Panc1 (cell line): ENCODE results near the gene ZMYND15. TPM values are rescaled to one million over a fixed set of nuclear protein-coding genes. Genes with fewer than 3 reads are reported as not detected.
A peak's percentile ranks its signal among the peaks of the same experiment; 100 is the strongest.

Source experiments
- ATAC-seq: fragments of 200-7000 bp; cut with Tn5 transposase; 2 replicates; pipeline ENCODE4 v1.9.1; 2020; ENCODE audit warnings: mild to moderate bottlenecking, moderate library complexity
- BruUV-seq: library from RNA; stranded (reverse); fragments of 400-500 nt; replicated peaks from 2 replicates; lab custom pipeline; 2021; lab: Mats Ljungman, UMichigan
- CTCF ChIA-PET: fragments of 300-600 bp; sonication (Branson Sonifier 250); formaldehyde crosslinking; loops from one replicate; lab custom pipeline; 2022; ENCODE audit warnings: antibody characterized with exemption; lab: Charles Lee
- POLR2A ChIA-PET: fragments of 300-600 bp; sonication (Branson Sonifier 250); formaldehyde crosslinking; loops from one replicate; lab custom pipeline; 2022; ENCODE audit warnings: antibody characterized with exemption; lab: Charles Lee
- DNase-seq: peaks from one replicate; pipeline ENCODE4 v3.0.0-alpha.2; 2010; ENCODE audit warnings: low read depth, low spot score
- H3K27ac ChIP-seq: 2 replicates; pipeline ENCODE4 v1.5.1; 2011; ENCODE audit warnings: mild to moderate bottlenecking, low read length, inconsistent platforms
- H3K27me3 ChIP-seq: fragments of 200-500 bp; sonication (Bioruptor generic); 2 replicates; pipeline ENCODE4 v1.6.0; 2014; ENCODE audit warnings: low read length, inconsistent platforms; ENCODE audit not compliant: control insufficient read depth, insufficient read depth
- H3K36me3 ChIP-seq: fragments of 200-500 bp; sonication (Bioruptor generic); 2 replicates; pipeline ENCODE4 v1.5.1; 2014; ENCODE audit warnings: inconsistent platforms, mild to moderate bottlenecking, low read length, moderate library complexity; ENCODE audit not compliant: control insufficient read depth, insufficient read depth
- H3K4me1 ChIP-seq: 2 replicates; pipeline ENCODE4 v1.5.1; 2011; ENCODE audit warnings: inconsistent platforms, mild to moderate bottlenecking, low read length, moderate library complexity; ENCODE audit not compliant: control insufficient read depth, insufficient read depth
- H3K4me3 ChIP-seq, 2 experiments: 2 replicates each; pipeline ENCODE4 v1.5.1; 2011 to 2012; ENCODE audit warnings: low read depth in 2 of 2, low read length in 2 of 2, mild to moderate bottlenecking in 2 of 2, inconsistent platforms in 1 of 2, moderate library complexity in 1 of 2
- H3K9me3 ChIP-seq: fragments of 200-500 bp; sonication (Bioruptor generic); 2 replicates; pipeline ENCODE4 v1.5.1; 2014; ENCODE audit warnings: low read depth, mild to moderate bottlenecking, inconsistent platforms, low read length, moderate library complexity; ENCODE audit not compliant: control insufficient read depth, insufficient read depth
- CTCF ChIP-seq: fragments of 450-650 bp; IDR thresholded peaks from 2 replicates; pipeline ENCODE4 v1.5.1; 2017; ENCODE audit warnings: mild to moderate bottlenecking
- POLR2AphosphoS5 ChIP-seq: IDR thresholded peaks from 2 replicates; pipeline ENCODE4 v1.6.1; 2012; ENCODE audit warnings: mild to moderate bottlenecking, low read depth, low read length, moderate library complexity
- REST ChIP-seq, 2 experiments: IDR thresholded peaks; 2 replicates each; pipeline ENCODE4 v1.6.1; 2011 to 2012; ENCODE audit warnings: low read depth in 2 of 2, control low read depth in 1 of 2, low read length in 1 of 2, mild to moderate bottlenecking in 1 of 2, moderate library complexity in 1 of 2; ENCODE audit not compliant: insufficient read depth in 1 of 2
- SIN3A ChIP-seq: IDR thresholded peaks from 2 replicates; pipeline ENCODE4 v1.6.1; 2012; ENCODE audit warnings: low read depth, mild to moderate bottlenecking, low read length, moderate library complexity, borderline replicate concordance; ENCODE audit not compliant: insufficient read depth
- TCF7L2 ChIP-seq: IDR thresholded peaks from 2 replicates; pipeline ENCODE4 v1.6.1; 2011; ENCODE audit warnings: mild to moderate bottlenecking, low read depth, low read length, inconsistent platforms
- in situ Hi-C: cut with HindIII; loops from 2 replicates; pipeline ENCODE4 v1.10.0; 2016; ENCODE audit warnings: low sequenced_read_pairs, low pct_unique_long_range_greater_than_20kb
- intact Hi-C: fragments of 100-400 bp; cut with micrococcal nuclease; formaldehyde crosslinking; loops from one replicate; pipeline ENCODE4 v1.10.0; 2022; ENCODE audit not compliant: unreplicated experiment
- total RNA-seq: library from RNA; stranded (reverse); gene quantifications from one replicate; pipeline ENCODE4 v1.2.1, GENCODE V29; 2021; ENCODE audit not compliant: unreplicated experiment

ZMYND15 gene
- total RNA-seq, 1 experiment from 2014 or later, result 0.28 TPM

GRCh38 chr17:4789701-4789950 lies 50.0 kb downstream of the ZMYND15 start:
- ChIA-PET CTCF (no interaction called here), POLR2A (interaction anchor here (0.6 kb wide), 1 partner anchor 331 kb away, joined by 3 read pairs; no protein-coding TSS in a partner anchor)
- no peaks in the 10 kb centered on the region for H3K27me3 ChIP-seq
- in situ Hi-C loops (no loop called here), intact Hi-C loops (loop anchor here (5.0 kb wide), 1 partner anchor 93 kb away; no protein-coding TSS in a partner anchor)
- ATAC-seq (no peak), DNase-seq (no peak)
- TF ChIP-seq POLR2AphosphoS5, result no peak
- peak overlapping the region; percentile 61 for H3K27ac ChIP-seq
- no peaks in the 10 kb centered on the region; the same call in 1 of the 2 replicates for H3K36me3 ChIP-seq
- BruUV-seq, result no TSS peak
- H3K4me1 ChIP-seq, result peaks cover 6% of the 10 kb centered on the region
- H3K9me3 ChIP-seq, result no peaks in the 10 kb centered on the region
- peak overlapping the region; percentile 59 to 67 for H3K4me3 ChIP-seq

GRCh38 chr17:4789951-4790704 lies 50.5 kb downstream of the ZMYND15 start:
- Histone ChIP-seq H3K9me3 (no peaks in the 10 kb centered on the region), H3K4me1 (peaks cover 6% of the 10 kb centered on the region), H3K27ac (peak overlapping the region; percentile 23), H3K27me3 (no peaks in the 10 kb centered on the region), H3K4me3 (peak overlapping the region; percentile 59 to 67), H3K36me3 (no peaks in the 10 kb centered on the region; the same call in 1 of the 2 replicates)
- in situ Hi-C loops, result no loop called here
- ChIA-PET CTCF (interaction anchor here (0.6 to 1.5 kb wide), 3 partner anchors 9 to 80 kb away, joined by 3 to 17 read pairs (median 4); partner anchors contain the start of gene ARRB2), POLR2A (interaction anchor here (0.5 to 0.7 kb wide), 6 partner anchors 27 to 331 kb away, joined by 3 to 6 read pairs (median 4); no protein-coding TSS in a partner anchor)
- peak; percentile 95 for ATAC-seq
- TF ChIP-seq REST (IDR thresholded peaks at IDR 0.05; ENCODE audit: insufficient read depth in 1 of 2, low read depth in 2 of 2, low read length in 1 of 2), result no peak
- TF ChIP-seq TCF7L2, result no peak
- peak; percentile 91 for TF ChIP-seq CTCF
- TF ChIP-seq POLR2AphosphoS5, result peak; percentile 47
- TF ChIP-seq SIN3A, result 0 out of 2 replicates have a peak, but pooled peaks have one; percentile 53
- peak; percentile 78 for DNase-seq
- no TSS peak for BruUV-seq
- intact Hi-C loops, result loop anchor here (5.0 kb wide), 1 partner anchor 92 kb away; no protein-coding TSS in a partner anchor
